Measurements from ENCODE around the gene SCG5.

The SCG5 gene

DNA sequence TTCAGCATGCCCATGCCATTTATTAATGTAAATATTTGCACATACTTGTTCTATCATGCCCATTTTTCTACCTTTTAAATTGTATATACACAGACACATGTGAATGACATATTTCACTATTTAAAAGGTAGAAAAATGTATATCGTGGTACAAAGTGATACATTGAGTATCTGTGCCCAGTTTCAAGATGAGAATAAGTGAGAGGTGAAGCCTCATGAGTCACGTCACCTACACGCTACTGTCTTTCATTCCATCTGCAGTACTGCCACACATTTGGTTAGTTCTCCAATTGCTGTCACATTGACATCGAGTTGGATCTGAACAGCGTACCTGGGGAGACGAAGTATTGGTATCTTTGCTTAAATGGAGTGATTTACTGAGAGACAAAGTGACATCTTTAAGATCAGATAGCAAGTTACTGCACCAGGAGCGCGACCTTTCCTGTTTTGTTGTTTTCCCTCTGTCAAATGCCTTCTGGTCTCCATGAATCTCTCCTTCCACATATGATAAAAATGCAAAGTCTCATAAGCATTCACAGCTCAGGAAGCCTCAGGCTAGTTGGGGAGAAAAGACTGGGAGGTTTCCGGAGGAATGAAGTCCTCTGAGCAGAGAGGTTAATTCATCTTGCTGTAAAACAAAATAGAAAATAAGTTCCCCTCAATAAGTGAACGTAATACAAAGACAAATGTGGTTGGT, 88.3 kb downstream of the SCG5 start:
- no peak for DNase-seq

DNA sequence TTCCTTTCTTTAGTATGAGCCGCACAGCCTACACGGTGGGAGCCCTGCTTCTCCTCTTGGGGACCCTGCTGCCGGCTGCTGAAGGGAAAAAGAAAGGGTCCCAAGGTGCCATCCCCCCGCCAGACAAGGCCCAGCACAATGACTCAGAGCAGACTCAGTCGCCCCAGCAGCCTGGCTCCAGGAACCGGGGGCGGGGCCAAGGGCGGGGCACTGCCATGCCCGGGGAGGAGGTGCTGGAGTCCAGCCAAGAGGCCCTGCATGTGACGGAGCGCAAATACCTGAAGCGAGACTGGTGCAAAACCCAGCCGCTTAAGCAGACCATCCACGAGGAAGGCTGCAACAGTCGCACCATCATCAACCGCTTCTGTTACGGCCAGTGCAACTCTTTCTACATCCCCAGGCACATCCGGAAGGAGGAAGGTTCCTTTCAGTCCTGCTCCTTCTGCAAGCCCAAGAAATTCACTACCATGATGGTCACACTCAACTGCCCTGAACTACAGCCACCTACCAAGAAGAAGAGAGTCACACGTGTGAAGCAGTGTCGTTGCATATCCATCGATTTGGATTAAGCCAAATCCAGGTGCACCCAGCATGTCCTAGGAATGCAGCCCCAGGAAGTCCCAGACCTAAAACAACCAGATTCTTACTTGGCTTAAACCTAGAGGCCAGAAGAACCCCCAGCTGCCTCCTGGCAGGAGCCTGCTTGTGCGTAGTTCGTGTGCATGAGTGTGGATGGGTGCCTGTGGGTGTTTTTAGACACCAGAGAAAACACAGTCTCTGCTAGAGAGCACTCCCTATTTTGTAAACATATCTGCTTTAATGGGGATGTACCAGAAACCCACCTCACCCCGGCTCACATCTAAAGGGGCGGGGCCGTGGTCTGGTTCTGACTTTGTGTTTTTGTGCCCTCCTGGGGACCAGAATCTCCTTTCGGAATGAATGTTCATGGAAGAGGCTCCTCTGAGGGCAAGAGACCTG, 89.5 kb downstream of the SCG5 start:
- DNase-seq = no peak

GRCh38 chr15:32732574-32733157, 91.2 kb downstream of the SCG5 start:
- DNase-seq = no peak

- no peak for DNase-seq
Measured at GRCh38 chr15:32733281-32733680, 91.8 kb downstream of the SCG5 start.

DNA sequence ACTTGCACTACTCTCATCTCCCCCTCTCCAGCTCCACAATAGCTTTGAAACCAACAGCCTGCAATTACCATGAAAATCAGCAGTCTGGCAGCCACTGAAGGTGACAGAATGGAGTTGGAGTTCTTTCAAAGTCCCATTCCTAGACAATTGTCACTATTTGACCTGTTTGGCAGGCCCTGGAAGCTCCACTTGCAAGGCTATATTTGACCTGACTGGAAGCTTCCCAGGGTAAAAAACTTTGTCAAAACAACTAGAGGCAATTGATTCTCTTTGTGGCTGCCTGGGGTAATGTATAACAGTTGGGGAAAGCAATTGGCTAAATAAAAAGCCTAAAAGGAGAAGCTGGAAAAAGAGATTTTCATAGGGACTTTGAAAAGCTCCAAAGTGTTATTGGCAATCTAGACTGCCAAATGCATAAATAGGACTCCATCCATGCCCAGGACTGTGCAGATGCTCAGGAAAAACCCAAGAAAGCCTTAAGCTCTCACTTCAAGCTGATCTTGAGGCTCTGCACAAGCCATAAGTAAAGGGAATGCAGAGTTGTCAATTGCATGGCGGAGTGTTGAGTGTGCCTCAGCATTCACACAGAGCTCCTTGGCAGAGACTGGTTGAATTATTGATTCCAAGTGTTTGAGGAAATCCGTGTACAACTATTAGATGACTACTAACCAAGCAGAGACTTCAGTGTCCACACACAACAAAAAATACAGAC, 94.6 kb downstream of the SCG5 start:
- DNase-seq = no peak

DNA sequence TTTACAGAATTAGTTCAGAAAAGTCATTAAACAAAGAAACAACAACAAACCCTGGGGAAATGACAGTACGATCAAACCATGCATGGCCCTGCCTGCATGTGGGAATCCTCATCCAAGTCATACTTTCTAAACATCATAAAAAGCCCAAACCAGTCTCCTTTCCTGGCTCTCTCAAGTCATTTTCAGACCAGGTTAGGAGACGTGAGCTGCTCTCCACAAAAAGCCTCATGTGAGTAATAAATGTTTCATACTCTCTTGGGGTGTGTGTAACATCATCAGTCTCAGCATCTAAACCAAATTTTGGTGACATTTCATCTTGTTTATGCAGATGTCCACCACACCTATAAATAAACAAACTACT, 95.2 kb downstream of the SCG5 start:
- DNase-seq = no peak

DNA sequence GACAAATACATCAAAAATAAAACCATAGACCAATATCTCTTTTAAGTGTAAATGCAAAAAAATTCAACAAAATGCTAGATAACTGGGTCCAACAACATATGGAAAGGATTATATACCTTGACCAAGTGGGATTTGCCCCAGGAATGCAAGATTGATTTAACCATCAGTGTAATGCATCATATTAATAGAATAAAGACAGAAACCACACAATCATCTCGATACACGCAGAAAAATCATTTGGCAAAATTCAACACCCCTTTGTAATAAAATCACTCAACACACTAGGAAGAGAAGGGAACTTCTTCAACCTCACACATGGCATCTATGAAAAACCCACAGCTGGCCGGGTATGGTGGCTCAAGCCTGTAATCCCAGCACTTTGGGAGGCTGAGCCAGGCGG, 95.8 kb downstream of the SCG5 start:
- no peak for DNase-seq

- no peak for DNase-seq
Measured at GRCh38 chr15:32738666-32739065, 97.2 kb downstream of the SCG5 start.

- no peak for DNase-seq
Measured at GRCh38 chr15:32739522-32740063, 98.1 kb downstream of the SCG5 start.

DNA sequence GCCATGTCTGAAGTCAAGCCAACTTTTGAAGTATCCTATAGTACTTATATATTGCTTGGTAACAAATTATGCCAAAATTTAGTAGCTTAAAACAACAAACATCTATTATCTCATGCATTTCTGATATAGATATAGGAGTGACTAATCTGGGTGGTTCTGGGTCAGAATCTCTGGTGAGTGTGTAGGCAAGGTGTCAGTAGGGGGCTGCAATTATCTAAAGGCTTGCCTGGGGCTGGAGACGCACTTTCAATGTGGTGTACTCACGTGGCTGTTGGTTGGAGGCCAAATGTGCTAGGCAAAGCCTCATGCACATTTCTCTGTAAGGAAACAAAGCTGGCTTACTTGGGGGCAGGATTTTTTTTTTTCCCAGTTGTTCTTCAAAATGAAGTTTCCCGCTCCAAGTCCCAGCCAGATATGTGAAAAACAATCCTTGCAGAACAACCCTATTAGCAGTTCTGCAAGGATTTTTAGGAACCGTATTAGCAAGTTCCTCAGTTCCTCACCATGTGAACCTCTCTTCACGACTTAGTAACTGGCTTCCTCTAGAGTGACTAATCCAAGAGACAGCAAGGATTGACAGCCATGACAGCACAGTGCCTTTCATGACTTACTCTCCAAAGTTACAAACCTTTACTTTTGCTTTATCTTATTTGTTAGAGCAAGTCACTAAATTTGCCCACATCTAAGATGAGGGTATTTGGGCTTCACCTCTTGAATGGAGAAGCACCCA, 102.1 kb downstream of the SCG5 start:
- DNase-seq = peak; percentile 3

DNA sequence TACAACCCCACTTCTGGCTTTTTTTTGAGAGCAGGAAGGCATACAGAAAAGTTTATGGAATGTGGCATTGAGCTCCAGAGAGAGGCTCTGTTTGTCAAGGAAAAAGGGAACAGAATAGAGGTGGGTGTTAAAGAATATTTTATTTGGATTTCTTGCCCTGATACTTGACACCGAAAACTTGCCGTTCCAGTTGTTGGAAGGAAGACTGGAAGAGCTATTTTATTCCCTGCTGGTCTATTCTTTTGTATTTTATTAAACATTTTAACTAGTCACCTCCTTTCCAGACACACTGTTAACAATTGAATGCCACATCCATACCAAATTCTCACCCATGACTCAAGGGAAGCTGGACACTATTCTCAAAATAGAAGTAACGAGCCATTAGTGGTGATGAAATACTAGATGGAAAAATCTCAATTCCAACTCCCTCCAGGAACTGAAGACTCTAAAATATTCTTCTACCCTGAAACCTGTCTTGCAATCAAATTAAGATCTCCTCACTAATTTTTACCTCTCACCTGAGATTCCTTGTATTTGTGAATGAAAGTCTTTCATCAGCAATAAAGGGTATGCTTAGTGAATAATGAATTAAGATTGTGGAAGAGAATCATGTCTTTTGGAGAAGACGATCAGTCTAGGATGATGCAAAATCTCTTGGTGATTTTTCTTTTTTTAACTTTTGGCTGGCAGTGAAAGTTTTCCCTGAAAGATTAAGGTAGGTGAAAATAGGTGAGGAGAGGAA, 104.8 kb downstream of the SCG5 start:
- no peak for DNase-seq

All from NCI-H345 (cell line).